SK-N-MC (cell line): ENCODE data around the gene MPO.

ENCODE experiments used
- EZH2 ChIP-seq: fragments of 200-600 bp; sonication (generic); IDR thresholded peaks from one replicate; pipeline ENCODE4 v1.6.1; 2017; ENCODE audit warnings: antibody characterized with exemption
- FOXP2 ChIP-seq: optimal IDR thresholded peaks from 2 replicates; pipeline ENCODE3; 2011; ENCODE audit warnings: mild to moderate bottlenecking, moderate library complexity; ENCODE audit not compliant: insufficient read depth; ENCODE audit errors: extremely low read length, control extremely low read depth
- POLR2AphosphoS5 ChIP-seq: IDR thresholded peaks from 2 replicates; pipeline ENCODE4 v1.6.1; 2012; ENCODE audit warnings: mild to moderate bottlenecking, low read depth, low read length, borderline replicate concordance

GRCh38 chr17:58300336-58300735, 19.6 kb upstream of the MPO start:
- TF ChIP-seq POLR2AphosphoS5: no peak
- TF ChIP-seq EZH2: no peak
- TF ChIP-seq FOXP2: no peak
